Measurements from ENCODE around the gene SLC35F1.

SLC35F1 gene

GRCh38 chr6:118288355-118289124 is 381.5 kb downstream of the SLC35F1 start:
- peak; percentile 73 for DNase-seq

GRCh38 chr6:118292558-118292957 is 385.5 kb downstream of the SLC35F1 start:
- no peak for DNase-seq

GRCh38 chr6:118294906-118295305 is 387.8 kb downstream of the SLC35F1 start:
- DNase-seq = no peak

- DNase-seq = no peak
Observed at GRCh38 chr6:118295336-118295735, 388.3 kb downstream of the SLC35F1 start.

- DNase-seq = no peak
Observed at GRCh38 chr6:118296129-118296901, 389.3 kb downstream of the SLC35F1 start.

GRCh38 chr6:118297821-118298220 is 390.8 kb downstream of the SLC35F1 start:
- no peak for DNase-seq

- no peak for DNase-seq
Observed at GRCh38 chr6:118298476-118299427, 391.7 kb downstream of the SLC35F1 start.

GRCh38 chr6:118299457-118299856 is 392.4 kb downstream of the SLC35F1 start:
- no peak for DNase-seq

- no peak for DNase-seq
Observed at GRCh38 chr6:118304321-118304720, 397.3 kb downstream of the SLC35F1 start.

GRCh38 chr6:118305081-118305480 is 398.0 kb downstream of the SLC35F1 start:
- no peak for DNase-seq

GRCh38 chr6:118306392-118307238 is 399.6 kb downstream of the SLC35F1 start:
- DNase-seq = peak; percentile 10

GRCh38 chr6:118307581-118307980 is 400.5 kb downstream of the SLC35F1 start:
- DNase-seq = peak; percentile 39

GRCh38 chr6:118309337-118310093 is 402.5 kb downstream of the SLC35F1 start:
- no peak for DNase-seq

- DNase-seq = no peak
Observed at GRCh38 chr6:118313208-118313607, 406.1 kb downstream of the SLC35F1 start.

GRCh38 chr6:118313762-118314161 is 406.7 kb downstream of the SLC35F1 start:
- no peak for DNase-seq

GRCh38 chr6:118316796-118317384 is 409.8 kb downstream of the SLC35F1 start:
- no peak for DNase-seq

- no peak for DNase-seq
Observed at GRCh38 chr6:118317581-118318563, 410.8 kb downstream of the SLC35F1 start.

- DNase-seq = no peak
Observed at GRCh38 chr6:118318648-118319047, 411.6 kb downstream of the SLC35F1 start.

GRCh38 chr6:118319416-118319815 is 412.4 kb downstream of the SLC35F1 start:
- DNase-seq = no peak

All from NCI-H1092 treated with DMSO at 0.1 percent for 48 hours (cell line).